COLO829 (cell line): ENCODE results near the gene GDPD4.

Source experiments
- DNase-seq: peaks from one replicate; pipeline ENCODE4 v3.0.0; 2012; ENCODE audit warnings: low spot score

GDPD4 gene

GRCh38 chr11:77189588-77190210 is 111.8 kb downstream of the GDPD4 start:
- DNase-seq, result no peak

GRCh38 chr11:77188633-77189491 is 112.6 kb downstream of the GDPD4 start:
- DNase-seq, result no peak

- peak; percentile 89 for DNase-seq
These were observed 113.5 kb downstream of the GDPD4 start for GRCh38 chr11:77187776-77188632.

GRCh38 chr11:77187111-77187750 is 114.3 kb downstream of the GDPD4 start:
- no peak for DNase-seq

GRCh38 chr11:77186302-77186701 is 115.2 kb downstream of the GDPD4 start:
- no peak for DNase-seq

GRCh38 chr11:77184136-77184860 is 117.2 kb downstream of the GDPD4 start:
- DNase-seq, result no peak

GRCh38 chr11:77183431-77183984 is 118.0 kb downstream of the GDPD4 start:
- DNase-seq, result no peak

- DNase-seq, result no peak
These were observed 118.7 kb downstream of the GDPD4 start for GRCh38 chr11:77182542-77183430.

GRCh38 chr11:77181799-77182541 is 119.5 kb downstream of the GDPD4 start:
- no peak for DNase-seq

- DNase-seq, result no peak
These were observed 120.3 kb downstream of the GDPD4 start for GRCh38 chr11:77181226-77181625.

- no peak for DNase-seq
These were observed 121.1 kb downstream of the GDPD4 start for GRCh38 chr11:77180346-77180745.

GRCh38 chr11:77179681-77180080 is 121.8 kb downstream of the GDPD4 start:
- no peak for DNase-seq

- no peak for DNase-seq
These were observed 122.4 kb downstream of the GDPD4 start for GRCh38 chr11:77179048-77179447.

- DNase-seq, result no peak
These were observed 123.3 kb downstream of the GDPD4 start for GRCh38 chr11:77178150-77178549.

- no peak for DNase-seq
These were observed 124.5 kb downstream of the GDPD4 start for GRCh38 chr11:77176996-77177395.

- no peak for DNase-seq
These were observed 125.5 kb downstream of the GDPD4 start for GRCh38 chr11:77175869-77176539.

GRCh38 chr11:77175021-77175842 is 126.3 kb downstream of the GDPD4 start:
- DNase-seq, result no peak

- DNase-seq, result no peak
These were observed 126.9 kb downstream of the GDPD4 start for GRCh38 chr11:77174559-77174958.
